K562 (cell line): Measurements from ENCODE around the gene PRMT5. TPM values are rescaled to one million over a fixed set of nuclear protein-coding genes. Genes with fewer than 3 reads are reported as not detected.
A peak's percentile ranks its signal among the peaks of the same experiment; 100 is the strongest.

Experiments used
- SREBF2 ChIP-seq: sonication (generic); formaldehyde crosslinking; IDR thresholded peaks from 2 replicates; pipeline ENCODE4 v1.4.0; 2020; ENCODE audit warnings: mild to moderate bottlenecking, missing genetic modification reagents
- ZNF197 ChIP-seq: fragments of 200-800 bp; sonication (Bioruptor generic); IDR thresholded peaks from 2 replicates; pipeline ENCODE4 v1.6.1; 2016; ENCODE audit warnings: low read depth, missing genetic modification characterization, missing compliant biosample characterization
- polyA plus RNA-seq, 8 experiments: library from polyadenylated mRNA; depleted of rRNA in 4 of 8; stranded (reverse) in 5 of 8; unstranded in 3 of 8; fragments of >200 nt; fragmentation: Nextera tagmentation in 2 of 8; fragmentation: Illumina TruSeq in 1 of 8; extraction: Ambion mirVana in 2 of 8; extraction: Trizol in 1 of 8; gene quantifications; 2 replicates each; pipeline versions ENCODE4 v1.2.1 to v1.2.3, GENCODE V29; 2011 to 2014; ENCODE audit warnings: inconsistent platforms in 1 of 8, missing spikeins in 1 of 8
- total RNA-seq, 7 experiments: library from RNA; depleted of rRNA in 6 of 7; stranded (reverse); fragments of >200 nt in 6 of 7; fragmentation: Illumina TruSeq in 2 of 7; extraction: Trizol in 2 of 7; gene quantifications; 2 replicates each; pipeline versions ENCODE4 v1.2.1 to v1.2.3, GENCODE V29; 2011 to 2021; ENCODE audit warnings: low replicate concordance in 1 of 7
- TF ChIP-seq, protein P1 (sequence below): fragments of 450-650 bp; IDR thresholded peaks from 2 replicates; pipeline ENCODE4 v1.6.1; 2016; ENCODE audit warnings: low read depth
- TF ChIP-seq, protein P2 (sequence below): fragments of 250-450 bp; sonication (Bioruptor Pico); IDR thresholded peaks from 2 replicates; pipeline ENCODE4 v1.5.0; 2020; ENCODE audit warnings: mild to moderate bottlenecking, borderline replicate concordance
- TF ChIP-seq, protein P3 (sequence below): fragments of 450-650 bp; IDR thresholded peaks from 2 replicates; pipeline ENCODE4 v1.6.1; 2016; ENCODE audit warnings: mild to moderate bottlenecking, moderate library complexity

The PRMT5 gene
- total and polyA plus RNA-seq, 9 of the 15 experiments (the other 6 are each of a cell fraction or from before 2014, with no cell fraction given), result 114 to 552 (median 222) TPM

DNA sequence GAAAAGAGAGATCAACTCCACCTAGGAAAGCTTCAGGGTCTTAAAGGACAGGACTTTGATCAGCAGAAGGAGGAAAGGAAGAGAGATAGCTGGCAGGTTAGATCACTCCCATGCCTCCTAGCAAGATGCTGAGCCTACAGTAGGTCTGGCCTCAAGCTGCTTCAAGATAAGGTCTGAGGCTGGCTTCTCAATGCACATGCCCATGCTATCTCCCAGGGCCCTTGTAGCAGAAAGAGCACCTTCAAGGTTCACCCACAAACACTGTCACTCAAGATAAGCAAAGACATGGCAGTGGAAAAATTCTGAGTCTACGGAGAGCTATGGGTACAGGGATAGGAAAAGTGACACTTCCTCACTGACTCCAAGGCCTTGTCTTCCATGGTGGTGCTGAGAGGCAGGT is 31.8 kb downstream of the PRMT5 start (continued):
- TF ChIP-seq, protein P1, sequence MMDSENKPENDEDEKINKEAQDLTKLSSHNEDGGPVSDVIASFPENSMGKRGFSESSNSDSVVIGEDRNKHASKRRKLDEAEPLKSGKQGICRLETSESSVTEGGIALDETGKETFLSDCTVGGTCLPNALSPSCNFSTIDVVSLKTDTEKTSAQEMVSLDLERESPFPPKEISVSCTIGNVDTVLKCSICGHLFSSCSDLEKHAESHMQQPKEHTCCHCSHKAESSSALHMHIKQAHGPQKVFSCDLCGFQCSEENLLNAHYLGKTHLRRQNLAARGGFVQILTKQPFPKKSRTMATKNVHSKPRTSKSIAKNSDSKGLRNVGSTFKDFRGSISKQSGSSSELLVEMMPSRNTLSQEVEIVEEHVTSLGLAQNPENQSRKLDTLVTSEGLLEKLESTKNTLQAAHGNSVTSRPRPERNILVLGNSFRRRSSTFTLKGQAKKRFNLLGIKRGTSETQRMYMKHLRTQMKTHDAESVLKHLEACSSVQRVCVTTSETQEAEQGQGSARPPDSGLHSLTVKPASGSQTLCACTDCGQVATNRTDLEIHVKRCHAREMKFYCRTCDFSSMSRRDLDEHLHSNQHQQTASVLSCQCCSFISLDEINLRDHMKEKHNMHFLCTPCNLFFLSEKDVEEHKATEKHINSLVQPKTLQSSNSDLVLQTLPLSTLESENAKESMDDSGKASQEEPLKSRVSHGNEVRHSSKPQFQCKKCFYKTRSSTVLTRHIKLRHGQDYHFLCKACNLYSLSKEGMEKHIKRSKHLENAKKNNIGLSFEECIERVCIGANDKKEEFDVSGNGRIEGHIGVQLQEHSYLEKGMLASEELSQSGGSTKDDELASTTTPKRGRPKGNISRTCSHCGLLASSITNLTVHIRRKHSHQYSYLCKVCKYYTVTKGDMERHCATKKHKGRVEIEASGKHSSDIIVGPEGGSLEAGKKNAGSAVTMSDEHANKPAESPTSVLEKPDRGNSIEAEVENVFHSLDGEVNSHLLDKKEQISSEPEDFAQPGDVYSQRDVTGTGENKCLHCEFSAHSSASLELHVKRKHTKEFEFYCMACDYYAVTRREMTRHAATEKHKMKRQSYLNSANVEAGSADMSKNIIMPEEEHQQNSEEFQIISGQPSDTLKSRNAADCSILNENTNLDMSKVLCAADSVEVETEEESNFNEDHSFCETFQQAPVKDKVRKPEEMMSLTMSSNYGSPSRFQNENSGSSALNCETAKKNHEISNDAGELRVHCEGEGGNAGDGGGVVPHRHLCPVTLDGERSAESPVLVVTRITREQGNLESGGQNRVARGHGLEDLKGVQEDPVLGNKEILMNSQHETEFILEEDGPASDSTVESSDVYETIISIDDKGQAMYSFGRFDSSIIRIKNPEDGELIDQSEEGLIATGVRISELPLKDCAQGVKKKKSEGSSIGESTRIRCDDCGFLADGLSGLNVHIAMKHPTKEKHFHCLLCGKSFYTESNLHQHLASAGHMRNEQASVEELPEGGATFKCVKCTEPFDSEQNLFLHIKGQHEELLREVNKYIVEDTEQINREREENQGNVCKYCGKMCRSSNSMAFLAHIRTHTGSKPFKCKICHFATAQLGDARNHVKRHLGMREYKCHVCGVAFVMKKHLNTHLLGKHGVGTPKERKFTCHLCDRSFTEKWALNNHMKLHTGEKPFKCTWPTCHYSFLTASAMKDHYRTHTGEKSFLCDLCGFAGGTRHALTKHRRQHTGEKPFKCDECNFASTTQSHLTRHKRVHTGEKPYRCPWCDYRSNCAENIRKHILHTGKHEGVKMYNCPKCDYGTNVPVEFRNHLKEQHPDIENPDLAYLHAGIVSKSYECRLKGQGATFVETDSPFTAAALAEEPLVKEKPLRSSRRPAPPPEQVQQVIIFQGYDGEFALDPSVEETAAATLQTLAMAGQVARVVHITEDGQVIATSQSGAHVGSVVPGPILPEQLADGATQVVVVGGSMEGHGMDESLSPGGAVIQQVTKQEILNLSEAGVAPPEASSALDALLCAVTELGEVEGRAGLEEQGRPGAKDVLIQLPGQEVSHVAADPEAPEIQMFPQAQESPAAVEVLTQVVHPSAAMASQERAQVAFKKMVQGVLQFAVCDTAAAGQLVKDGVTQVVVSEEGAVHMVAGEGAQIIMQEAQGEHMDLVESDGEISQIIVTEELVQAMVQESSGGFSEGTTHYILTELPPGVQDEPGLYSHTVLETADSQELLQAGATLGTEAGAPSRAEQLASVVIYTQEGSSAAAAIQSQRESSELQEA, result no peak
- TF ChIP-seq ZNF197 (CRISPR knock-in tag), result no peak
- no peak for TF ChIP-seq SREBF2 (CRISPR knock-in tag)
- TF ChIP-seq, protein P2, sequence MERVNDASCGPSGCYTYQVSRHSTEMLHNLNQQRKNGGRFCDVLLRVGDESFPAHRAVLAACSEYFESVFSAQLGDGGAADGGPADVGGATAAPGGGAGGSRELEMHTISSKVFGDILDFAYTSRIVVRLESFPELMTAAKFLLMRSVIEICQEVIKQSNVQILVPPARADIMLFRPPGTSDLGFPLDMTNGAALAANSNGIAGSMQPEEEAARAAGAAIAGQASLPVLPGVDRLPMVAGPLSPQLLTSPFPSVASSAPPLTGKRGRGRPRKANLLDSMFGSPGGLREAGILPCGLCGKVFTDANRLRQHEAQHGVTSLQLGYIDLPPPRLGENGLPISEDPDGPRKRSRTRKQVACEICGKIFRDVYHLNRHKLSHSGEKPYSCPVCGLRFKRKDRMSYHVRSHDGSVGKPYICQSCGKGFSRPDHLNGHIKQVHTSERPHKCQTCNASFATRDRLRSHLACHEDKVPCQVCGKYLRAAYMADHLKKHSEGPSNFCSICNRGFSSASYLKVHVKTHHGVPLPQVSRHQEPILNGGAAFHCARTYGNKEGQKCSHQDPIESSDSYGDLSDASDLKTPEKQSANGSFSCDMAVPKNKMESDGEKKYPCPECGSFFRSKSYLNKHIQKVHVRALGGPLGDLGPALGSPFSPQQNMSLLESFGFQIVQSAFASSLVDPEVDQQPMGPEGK, result no peak
- TF ChIP-seq, protein P3, sequence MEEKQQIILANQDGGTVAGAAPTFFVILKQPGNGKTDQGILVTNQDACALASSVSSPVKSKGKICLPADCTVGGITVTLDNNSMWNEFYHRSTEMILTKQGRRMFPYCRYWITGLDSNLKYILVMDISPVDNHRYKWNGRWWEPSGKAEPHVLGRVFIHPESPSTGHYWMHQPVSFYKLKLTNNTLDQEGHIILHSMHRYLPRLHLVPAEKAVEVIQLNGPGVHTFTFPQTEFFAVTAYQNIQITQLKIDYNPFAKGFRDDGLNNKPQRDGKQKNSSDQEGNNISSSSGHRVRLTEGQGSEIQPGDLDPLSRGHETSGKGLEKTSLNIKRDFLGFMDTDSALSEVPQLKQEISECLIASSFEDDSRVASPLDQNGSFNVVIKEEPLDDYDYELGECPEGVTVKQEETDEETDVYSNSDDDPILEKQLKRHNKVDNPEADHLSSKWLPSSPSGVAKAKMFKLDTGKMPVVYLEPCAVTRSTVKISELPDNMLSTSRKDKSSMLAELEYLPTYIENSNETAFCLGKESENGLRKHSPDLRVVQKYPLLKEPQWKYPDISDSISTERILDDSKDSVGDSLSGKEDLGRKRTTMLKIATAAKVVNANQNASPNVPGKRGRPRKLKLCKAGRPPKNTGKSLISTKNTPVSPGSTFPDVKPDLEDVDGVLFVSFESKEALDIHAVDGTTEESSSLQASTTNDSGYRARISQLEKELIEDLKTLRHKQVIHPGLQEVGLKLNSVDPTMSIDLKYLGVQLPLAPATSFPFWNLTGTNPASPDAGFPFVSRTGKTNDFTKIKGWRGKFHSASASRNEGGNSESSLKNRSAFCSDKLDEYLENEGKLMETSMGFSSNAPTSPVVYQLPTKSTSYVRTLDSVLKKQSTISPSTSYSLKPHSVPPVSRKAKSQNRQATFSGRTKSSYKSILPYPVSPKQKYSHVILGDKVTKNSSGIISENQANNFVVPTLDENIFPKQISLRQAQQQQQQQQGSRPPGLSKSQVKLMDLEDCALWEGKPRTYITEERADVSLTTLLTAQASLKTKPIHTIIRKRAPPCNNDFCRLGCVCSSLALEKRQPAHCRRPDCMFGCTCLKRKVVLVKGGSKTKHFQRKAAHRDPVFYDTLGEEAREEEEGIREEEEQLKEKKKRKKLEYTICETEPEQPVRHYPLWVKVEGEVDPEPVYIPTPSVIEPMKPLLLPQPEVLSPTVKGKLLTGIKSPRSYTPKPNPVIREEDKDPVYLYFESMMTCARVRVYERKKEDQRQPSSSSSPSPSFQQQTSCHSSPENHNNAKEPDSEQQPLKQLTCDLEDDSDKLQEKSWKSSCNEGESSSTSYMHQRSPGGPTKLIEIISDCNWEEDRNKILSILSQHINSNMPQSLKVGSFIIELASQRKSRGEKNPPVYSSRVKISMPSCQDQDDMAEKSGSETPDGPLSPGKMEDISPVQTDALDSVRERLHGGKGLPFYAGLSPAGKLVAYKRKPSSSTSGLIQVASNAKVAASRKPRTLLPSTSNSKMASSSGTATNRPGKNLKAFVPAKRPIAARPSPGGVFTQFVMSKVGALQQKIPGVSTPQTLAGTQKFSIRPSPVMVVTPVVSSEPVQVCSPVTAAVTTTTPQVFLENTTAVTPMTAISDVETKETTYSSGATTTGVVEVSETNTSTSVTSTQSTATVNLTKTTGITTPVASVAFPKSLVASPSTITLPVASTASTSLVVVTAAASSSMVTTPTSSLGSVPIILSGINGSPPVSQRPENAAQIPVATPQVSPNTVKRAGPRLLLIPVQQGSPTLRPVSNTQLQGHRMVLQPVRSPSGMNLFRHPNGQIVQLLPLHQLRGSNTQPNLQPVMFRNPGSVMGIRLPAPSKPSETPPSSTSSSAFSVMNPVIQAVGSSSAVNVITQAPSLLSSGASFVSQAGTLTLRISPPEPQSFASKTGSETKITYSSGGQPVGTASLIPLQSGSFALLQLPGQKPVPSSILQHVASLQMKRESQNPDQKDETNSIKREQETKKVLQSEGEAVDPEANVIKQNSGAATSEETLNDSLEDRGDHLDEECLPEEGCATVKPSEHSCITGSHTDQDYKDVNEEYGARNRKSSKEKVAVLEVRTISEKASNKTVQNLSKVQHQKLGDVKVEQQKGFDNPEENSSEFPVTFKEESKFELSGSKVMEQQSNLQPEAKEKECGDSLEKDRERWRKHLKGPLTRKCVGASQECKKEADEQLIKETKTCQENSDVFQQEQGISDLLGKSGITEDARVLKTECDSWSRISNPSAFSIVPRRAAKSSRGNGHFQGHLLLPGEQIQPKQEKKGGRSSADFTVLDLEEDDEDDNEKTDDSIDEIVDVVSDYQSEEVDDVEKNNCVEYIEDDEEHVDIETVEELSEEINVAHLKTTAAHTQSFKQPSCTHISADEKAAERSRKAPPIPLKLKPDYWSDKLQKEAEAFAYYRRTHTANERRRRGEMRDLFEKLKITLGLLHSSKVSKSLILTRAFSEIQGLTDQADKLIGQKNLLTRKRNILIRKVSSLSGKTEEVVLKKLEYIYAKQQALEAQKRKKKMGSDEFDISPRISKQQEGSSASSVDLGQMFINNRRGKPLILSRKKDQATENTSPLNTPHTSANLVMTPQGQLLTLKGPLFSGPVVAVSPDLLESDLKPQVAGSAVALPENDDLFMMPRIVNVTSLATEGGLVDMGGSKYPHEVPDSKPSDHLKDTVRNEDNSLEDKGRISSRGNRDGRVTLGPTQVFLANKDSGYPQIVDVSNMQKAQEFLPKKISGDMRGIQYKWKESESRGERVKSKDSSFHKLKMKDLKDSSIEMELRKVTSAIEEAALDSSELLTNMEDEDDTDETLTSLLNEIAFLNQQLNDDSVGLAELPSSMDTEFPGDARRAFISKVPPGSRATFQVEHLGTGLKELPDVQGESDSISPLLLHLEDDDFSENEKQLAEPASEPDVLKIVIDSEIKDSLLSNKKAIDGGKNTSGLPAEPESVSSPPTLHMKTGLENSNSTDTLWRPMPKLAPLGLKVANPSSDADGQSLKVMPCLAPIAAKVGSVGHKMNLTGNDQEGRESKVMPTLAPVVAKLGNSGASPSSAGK, result peak; percentile 43; the same call in 1 of the 2 replicates
